ENCODE data around the gene ENPP6. TPM values are rescaled to one million over a fixed set of nuclear protein-coding genes. Genes with fewer than 3 reads are reported as not detected.

ENPP6 gene
- total RNA-seq, 1 donor from 2014 or later: 0.61 TPM

GRCh38 chr4:184252136-184253071 lies 34.7 kb upstream of the ENPP6 start:
- intact Hi-C loops (cut with micrococcal nuclease): loop anchor here (1.0 kb wide), 1 partner anchor 11 kb away; no protein-coding TSS in a partner anchor
- peak; percentile 59 for DNase-seq
- Mint-ChIP-seq H3K4me1 (peaks cover 16% of the 10 kb centered on the region), H3K27me3 (no peaks in the 10 kb centered on the region), H3K9me3 (no peaks in the 10 kb centered on the region), H3K36me3 (ENCODE audit: low read depth) (no peaks in the 10 kb centered on the region), H3K27ac (peak overlapping the region; percentile 89), H3K4me3 (no peak overlapping the region)

GRCh38 chr4:184251670-184251980 lies 34.0 kb upstream of the ENPP6 start:
- Mint-ChIP-seq H3K4me1 (peaks cover 15% of the 10 kb centered on the region), H3K9me3 (no peaks in the 10 kb centered on the region), H3K27me3 (no peaks in the 10 kb centered on the region), H3K27ac (peak overlapping the region; percentile 89), H3K4me3 (no peak overlapping the region), H3K36me3 (ENCODE audit: low read depth) (no peaks in the 10 kb centered on the region)
- intact Hi-C loops (cut with micrococcal nuclease): loop anchor here (1.0 kb wide), 2 partner anchors 14 to 411 kb away; no protein-coding TSS in a partner anchor
- DNase-seq: peak; percentile 61

GRCh38 chr4:184250795-184251669 lies 33.4 kb upstream of the ENPP6 start:
- peak overlapping the region; percentile 89 for H3K27ac Mint-ChIP-seq
- no peak overlapping the region for H3K4me3 Mint-ChIP-seq
- H3K36me3 Mint-ChIP-seq (ENCODE audit: low read depth): no peaks in the 10 kb centered on the region
- H3K4me1 Mint-ChIP-seq: peaks cover 15% of the 10 kb centered on the region
- peak; percentile 83 for DNase-seq
- no peaks in the 10 kb centered on the region for H3K9me3 Mint-ChIP-seq
- H3K27me3 Mint-ChIP-seq: no peaks in the 10 kb centered on the region
- intact Hi-C loops (cut with micrococcal nuclease): loop anchor here (1.0 kb wide), 3 partner anchors 14 to 411 kb away; no protein-coding TSS in a partner anchor

GRCh38 chr4:184248216-184248615 lies 30.5 kb upstream of the ENPP6 start:
- DNase-seq: no peak
- intact Hi-C loops (cut with micrococcal nuclease): no loop called here
- no peaks in the 10 kb centered on the region for H3K9me3 Mint-ChIP-seq

GRCh38 chr4:184247421-184247820 lies 29.7 kb upstream of the ENPP6 start:
- no peak overlapping the region for H3K4me3 Mint-ChIP-seq
- H3K27ac Mint-ChIP-seq: no peak overlapping the region
- peak; percentile 45 for DNase-seq
- intact Hi-C loops (cut with micrococcal nuclease): no loop called here
- no peaks in the 10 kb centered on the region for H3K36me3 Mint-ChIP-seq (ENCODE audit: low read depth)
- H3K27me3 Mint-ChIP-seq: no peaks in the 10 kb centered on the region
- H3K4me1 Mint-ChIP-seq: peaks cover 12% of the 10 kb centered on the region
- no peaks in the 10 kb centered on the region for H3K9me3 Mint-ChIP-seq

More at GRCh38 chr4:184248216-184248615, 30.5 kb upstream of the ENPP6 start:
- Mint-ChIP-seq H3K27me3 (no peaks in the 10 kb centered on the region), H3K4me3 (no peak overlapping the region), H3K4me1 (peaks cover 12% of the 10 kb centered on the region), H3K27ac (no peak overlapping the region), H3K36me3 (ENCODE audit: low read depth) (no peaks in the 10 kb centered on the region)

GRCh38 chr4:184246426-184246825 lies 28.8 kb upstream of the ENPP6 start:
- intact Hi-C loops (cut with micrococcal nuclease): no loop called here
- H3K4me3 Mint-ChIP-seq: no peak overlapping the region
- peak; percentile 40 for DNase-seq
- H3K27ac Mint-ChIP-seq: no peak overlapping the region
- no peaks in the 10 kb centered on the region for H3K36me3 Mint-ChIP-seq (ENCODE audit: low read depth)
- no peaks in the 10 kb centered on the region for H3K9me3 Mint-ChIP-seq
- peaks cover 6% of the 10 kb centered on the region for H3K4me1 Mint-ChIP-seq
- no peaks in the 10 kb centered on the region for H3K27me3 Mint-ChIP-seq

GRCh38 chr4:184238072-184238745 lies 20.5 kb upstream of the ENPP6 start:
- intact Hi-C loops (cut with micrococcal nuclease): loop anchor here (5.0 to 10.0 kb wide), 4 partner anchors 71 to 1157 kb away; partner anchors contain the start of genes ANKRD37, CDKN2AIP and LRP2BP
- Mint-ChIP-seq H3K9me3 (peaks cover 8% of the 10 kb centered on the region), H3K4me1 (peaks cover 48% of the 10 kb centered on the region), H3K4me3 (peak overlapping the region; percentile 27), H3K27ac (peak overlapping the region; percentile 94), H3K36me3 (ENCODE audit: low read depth) (no peaks in the 10 kb centered on the region), H3K27me3 (no peaks in the 10 kb centered on the region)
- DNase-seq: peak; percentile 55

GRCh38 chr4:184237612-184238011 lies 19.9 kb upstream of the ENPP6 start:
- H3K4me1 Mint-ChIP-seq: peaks cover 51% of the 10 kb centered on the region
- H3K27ac Mint-ChIP-seq: peak overlapping the region; percentile 94
- DNase-seq: peak; percentile 87
- H3K36me3 Mint-ChIP-seq (ENCODE audit: low read depth): no peaks in the 10 kb centered on the region
- peak overlapping the region; percentile 68 for H3K4me3 Mint-ChIP-seq
- H3K9me3 Mint-ChIP-seq: peaks cover 8% of the 10 kb centered on the region
- no peaks in the 10 kb centered on the region for H3K27me3 Mint-ChIP-seq
- intact Hi-C loops (cut with micrococcal nuclease): loop anchor here (1.0 to 10.0 kb wide), 7 partner anchors 14 to 1157 kb away; partner anchors contain the start of genes ANKRD37, CDKN2AIP and LRP2BP

- H3K4me1 Mint-ChIP-seq: peaks cover 59% of the 10 kb centered on the region
- intact Hi-C loops (cut with micrococcal nuclease): loop anchor here (5.0 to 10.0 kb wide), 4 partner anchors 68 to 1159 kb away; partner anchors contain the start of genes ANKRD37, CDKN2AIP and LRP2BP
- H3K36me3 Mint-ChIP-seq (ENCODE audit: low read depth): no peaks in the 10 kb centered on the region
- H3K27ac Mint-ChIP-seq: peak overlapping the region; percentile 75
- no peaks in the 10 kb centered on the region for H3K27me3 Mint-ChIP-seq
- peak; percentile 55 for DNase-seq
- H3K9me3 Mint-ChIP-seq: peaks cover 8% of the 10 kb centered on the region
- H3K4me3 Mint-ChIP-seq: no peak overlapping the region
Observed at GRCh38 chr4:184235526-184235925, 17.9 kb upstream of the ENPP6 start.

- H3K4me3 Mint-ChIP-seq: no peak overlapping the region
- no peaks in the 10 kb centered on the region for H3K27me3 Mint-ChIP-seq
- H3K36me3 Mint-ChIP-seq (ENCODE audit: low read depth): no peaks in the 10 kb centered on the region
- intact Hi-C loops (cut with micrococcal nuclease): loop anchor here (10.0 kb wide), 2 partner anchors 789 to 1161 kb away; partner anchors contain the start of genes ANKRD37, CDKN2AIP and LRP2BP
- DNase-seq: peak; percentile 53
- H3K27ac Mint-ChIP-seq: no peak overlapping the region
- peaks cover 5% of the 10 kb centered on the region for H3K9me3 Mint-ChIP-seq
- H3K4me1 Mint-ChIP-seq: peaks cover 70% of the 10 kb centered on the region
Observed at GRCh38 chr4:184234155-184234554, 16.5 kb upstream of the ENPP6 start.

GRCh38 chr4:184232975-184233374 lies 15.3 kb upstream of the ENPP6 start:
- peak; percentile 51 for DNase-seq
- Mint-ChIP-seq H3K27ac (peak overlapping the region; percentile 51), H3K4me1 (peaks cover 73% of the 10 kb centered on the region), H3K9me3 (peaks cover 3% of the 10 kb centered on the region), H3K36me3 (ENCODE audit: low read depth) (peaks cover 2% of the 10 kb centered on the region), H3K27me3 (no peaks in the 10 kb centered on the region), H3K4me3 (no peak overlapping the region)
- intact Hi-C loops (cut with micrococcal nuclease): loop anchor here (10.0 kb wide), 2 partner anchors 788 to 1162 kb away; partner anchors contain the start of genes ANKRD37, CDKN2AIP and LRP2BP

GRCh38 chr4:184232202-184232601 lies 14.5 kb upstream of the ENPP6 start:
- Mint-ChIP-seq H3K4me1 (peaks cover 72% of the 10 kb centered on the region), H3K27me3 (no peaks in the 10 kb centered on the region), H3K27ac (peak overlapping the region; percentile 24), H3K36me3 (ENCODE audit: low read depth) (peaks cover 2% of the 10 kb centered on the region), H3K9me3 (peaks cover 3% of the 10 kb centered on the region), H3K4me3 (no peak overlapping the region)
- intact Hi-C loops (cut with micrococcal nuclease): loop anchor here (10.0 kb wide), 2 partner anchors 787 to 1163 kb away; partner anchors contain the start of genes ANKRD37, CDKN2AIP and LRP2BP
- DNase-seq: peak; percentile 57

GRCh38 chr4:184231573-184231972 lies 13.9 kb upstream of the ENPP6 start:
- Mint-ChIP-seq H3K27ac (peak overlapping the region; percentile 24), H3K4me1 (peaks cover 69% of the 10 kb centered on the region), H3K36me3 (ENCODE audit: low read depth) (peaks cover 2% of the 10 kb centered on the region), H3K9me3 (peaks cover 3% of the 10 kb centered on the region), H3K27me3 (no peaks in the 10 kb centered on the region), H3K4me3 (no peak overlapping the region)
- intact Hi-C loops (cut with micrococcal nuclease): loop anchor here (10.0 kb wide), 2 partner anchors 787 to 1163 kb away; partner anchors contain the start of genes ANKRD37, CDKN2AIP and LRP2BP
- DNase-seq: peak; percentile 56
